Activated CD4-positive, alpha-beta T cell treated with anti-CD3 and anti-CD28 coated beads for 48 hours (primary cell): ENCODE measurements around the gene ERMP1.

Experiments used
- DNase-seq: peaks from one replicate; pipeline ENCODE4 v3.0.0-alpha.2; 2020

The ERMP1 gene

DNA sequence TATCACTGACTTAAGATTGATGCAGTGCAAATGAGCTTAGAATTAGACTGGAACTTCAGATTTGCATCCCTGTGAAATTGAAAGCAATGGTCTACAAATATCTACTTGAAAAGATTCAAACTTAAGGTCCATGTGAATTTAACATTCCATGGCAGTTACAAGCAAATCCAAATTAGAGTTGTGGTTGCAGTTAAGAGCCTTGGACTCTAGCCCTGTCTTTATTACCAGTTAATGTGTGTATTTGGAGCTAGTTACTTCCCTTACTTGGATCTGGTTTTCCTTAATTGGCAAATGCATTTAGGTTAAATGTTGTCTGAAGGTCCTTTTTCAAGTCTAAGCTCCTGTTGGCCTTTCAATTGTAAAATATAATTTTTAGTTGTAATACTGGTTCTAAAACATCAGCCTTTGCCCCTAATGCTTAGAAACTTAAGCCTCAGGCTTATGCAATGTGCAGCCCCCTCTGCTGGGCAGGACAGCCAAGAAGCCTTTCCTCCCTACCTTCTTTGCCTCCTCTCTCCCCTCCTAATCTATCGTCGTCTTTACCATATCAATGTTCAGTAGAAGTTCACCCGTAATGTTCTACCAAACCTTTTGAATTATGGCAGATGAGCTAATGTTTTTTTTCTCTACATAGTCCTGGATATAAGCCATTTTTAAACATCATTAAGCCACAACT lies 59.5 kb downstream of the ERMP1 start:
- DNase-seq, result no peak

DNA sequence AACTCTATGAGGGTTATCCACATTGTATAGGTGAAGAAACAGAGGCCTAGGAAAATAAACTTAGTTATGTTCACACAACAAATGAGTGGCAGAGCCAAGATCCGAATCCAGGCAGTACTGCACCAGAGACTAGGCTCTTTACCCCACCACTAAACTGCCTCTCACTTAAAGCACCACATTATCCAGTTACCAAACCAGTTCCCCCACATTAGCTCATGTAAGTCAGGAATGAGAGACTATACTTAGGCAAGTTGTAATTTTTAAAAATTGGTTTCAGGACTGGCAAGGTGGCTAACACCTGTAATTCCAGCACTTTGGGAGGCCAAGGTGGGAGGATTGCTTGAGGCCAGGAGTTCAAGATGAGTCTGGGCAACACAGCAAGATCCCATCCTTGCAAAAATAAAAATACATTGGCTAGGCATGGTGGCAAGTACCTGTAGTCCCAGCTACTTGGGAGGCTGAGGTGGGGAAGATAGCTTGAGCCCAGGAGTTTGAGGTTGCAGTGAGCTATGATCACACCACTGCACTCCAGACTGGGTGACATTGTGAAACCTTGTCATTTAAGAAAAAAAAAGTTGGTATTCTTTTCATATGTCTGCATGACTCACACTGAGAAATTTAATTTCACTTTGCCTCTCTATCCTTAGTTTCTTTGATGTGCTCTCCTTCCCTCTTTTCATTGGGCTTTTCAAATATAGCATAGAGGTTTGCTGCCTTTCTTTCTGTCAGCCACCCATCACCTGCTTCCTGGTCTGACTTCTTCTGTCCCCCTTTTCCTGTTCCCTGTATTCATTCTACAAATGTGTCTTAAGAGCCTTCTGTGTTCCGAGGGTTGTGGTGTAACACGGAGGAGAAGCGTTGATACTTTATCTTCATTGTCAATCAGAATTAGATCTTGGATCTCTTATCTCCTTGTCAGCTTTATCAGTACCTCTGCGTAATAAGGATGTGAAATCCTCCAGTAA lies 64.7 kb downstream of the ERMP1 start:
- DNase-seq, result peak; percentile 38

DNA sequence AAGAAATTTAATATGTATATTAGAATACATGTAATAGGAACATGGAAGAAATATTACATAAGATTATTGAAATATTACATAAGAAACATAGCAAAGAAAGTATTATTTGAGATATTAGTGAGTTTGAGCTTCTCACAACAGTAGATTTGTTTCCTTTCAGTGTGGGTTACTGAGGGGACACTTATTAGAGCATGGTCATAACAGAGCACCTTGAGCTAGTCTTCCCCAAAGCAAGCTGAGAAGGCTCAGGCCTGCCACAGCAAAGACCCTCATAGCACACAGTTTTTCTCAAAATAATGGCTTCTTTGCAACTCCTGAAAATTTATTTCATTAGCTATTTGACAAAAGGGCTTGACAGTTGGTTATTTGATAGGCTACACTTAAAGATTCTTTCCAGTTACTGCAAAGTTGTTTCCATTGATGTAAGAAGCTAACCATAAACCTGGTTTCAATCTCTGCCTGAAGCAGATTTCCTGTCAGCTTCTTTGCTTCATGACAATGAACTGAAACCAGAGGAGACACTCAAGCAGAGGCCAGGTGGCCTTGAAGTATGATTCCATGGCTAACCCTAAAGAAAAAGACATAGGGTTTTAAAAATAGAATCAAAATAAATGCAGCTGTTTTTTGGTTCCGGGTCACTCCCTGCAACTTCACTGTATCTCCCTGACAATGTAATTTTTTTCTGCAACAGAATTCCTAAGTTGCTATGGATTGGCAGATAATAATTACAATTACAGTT lies 68.6 kb downstream of the ERMP1 start:
- no peak for DNase-seq

DNA sequence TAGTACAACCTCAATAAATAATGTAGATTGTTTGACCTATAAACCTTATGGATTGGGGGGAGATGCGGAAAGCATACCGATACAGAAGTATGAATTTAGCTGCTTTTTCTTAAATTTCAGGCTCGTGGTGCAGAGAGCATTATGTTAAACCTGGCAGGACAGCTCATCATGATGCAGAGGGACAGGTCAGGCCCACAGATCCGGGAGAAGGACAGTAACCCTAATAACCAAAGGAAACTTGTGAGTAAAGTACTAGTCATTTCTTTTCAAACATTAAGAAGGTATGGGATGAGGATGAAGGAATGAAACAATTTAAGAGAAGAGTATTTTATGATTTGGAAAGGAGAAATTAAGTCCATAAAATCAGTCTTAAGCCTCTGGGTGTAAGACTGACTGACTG lies 70.5 kb downstream of the ERMP1 start:
- no peak for DNase-seq

DNA sequence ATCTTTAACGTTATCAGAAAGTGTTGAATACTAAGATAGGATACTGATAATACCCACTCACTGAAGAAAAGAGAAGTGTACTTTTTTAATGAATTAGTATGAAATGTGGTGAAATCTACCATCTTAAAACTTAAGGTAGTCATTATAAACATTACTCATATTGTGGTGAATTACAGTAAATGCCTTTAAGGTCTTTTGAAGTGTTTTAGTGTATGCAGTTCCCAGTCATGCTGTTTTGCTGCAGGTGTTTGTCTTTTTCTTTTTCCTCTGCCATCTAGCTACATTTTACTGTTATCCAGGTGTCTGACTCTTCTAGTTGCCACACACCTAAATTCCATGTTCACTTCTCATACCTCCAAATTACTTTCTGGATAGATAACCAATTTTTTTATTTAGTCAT lies 72.6 kb downstream of the ERMP1 start:
- DNase-seq, result no peak

DNA sequence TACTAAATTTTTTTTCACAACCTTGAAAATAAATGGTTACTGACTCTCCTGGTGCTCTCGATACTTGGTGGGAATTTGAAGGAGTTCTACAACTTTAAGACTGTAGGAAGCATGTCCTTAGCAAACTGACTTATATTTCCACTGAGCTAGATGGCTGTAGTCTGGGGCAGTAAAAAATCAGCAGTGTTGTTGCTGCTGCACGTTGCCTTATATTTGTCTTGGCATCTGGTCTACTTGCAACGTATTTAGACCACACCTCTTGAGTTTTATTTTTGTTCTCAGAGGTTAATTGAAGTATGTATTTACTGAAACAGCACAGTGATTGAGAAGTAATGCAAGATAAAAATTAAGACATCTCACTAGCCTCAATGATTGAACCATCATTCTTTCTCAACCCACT lies 76.3 kb downstream of the ERMP1 start:
- no peak for DNase-seq

DNA sequence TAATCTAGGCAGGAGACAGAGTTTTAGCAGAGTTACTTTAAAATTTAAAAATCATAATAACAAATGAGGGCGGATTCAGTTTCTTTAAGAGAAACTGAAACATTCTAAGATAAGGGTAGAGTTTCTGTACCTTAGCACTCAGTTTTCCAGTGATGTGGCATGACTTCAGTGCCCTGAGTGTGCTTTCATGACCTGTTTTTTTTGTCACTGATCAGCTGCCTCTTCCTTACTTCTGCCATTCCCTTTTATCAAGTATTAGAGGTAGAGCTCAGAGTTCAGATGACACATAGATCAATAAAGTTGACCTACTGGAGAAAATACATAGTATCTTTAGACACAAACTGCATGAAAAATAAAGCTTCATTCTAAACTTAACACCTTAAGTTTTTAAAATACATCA lies 82.3 kb downstream of the ERMP1 start:
- DNase-seq, result no peak

DNA sequence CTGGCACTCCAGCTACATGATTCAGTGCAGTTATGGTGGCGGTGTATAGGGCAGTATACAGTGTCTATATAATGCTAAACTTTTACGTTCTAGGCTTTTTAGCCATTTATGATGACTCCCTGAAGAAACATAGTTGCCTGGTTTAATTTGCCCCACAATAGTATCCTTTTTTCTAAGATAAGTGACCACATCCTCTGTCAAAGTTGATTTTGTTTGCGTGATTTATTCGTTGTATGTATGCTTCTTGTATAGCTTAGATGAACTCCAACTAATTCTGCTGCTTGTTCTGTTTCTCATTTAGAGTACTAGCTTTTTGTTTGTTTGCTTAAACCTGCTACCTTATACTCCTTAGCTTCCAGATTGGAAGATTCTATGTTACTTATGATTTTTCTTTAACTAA lies 83.6 kb downstream of the ERMP1 start:
- no peak for DNase-seq

DNA sequence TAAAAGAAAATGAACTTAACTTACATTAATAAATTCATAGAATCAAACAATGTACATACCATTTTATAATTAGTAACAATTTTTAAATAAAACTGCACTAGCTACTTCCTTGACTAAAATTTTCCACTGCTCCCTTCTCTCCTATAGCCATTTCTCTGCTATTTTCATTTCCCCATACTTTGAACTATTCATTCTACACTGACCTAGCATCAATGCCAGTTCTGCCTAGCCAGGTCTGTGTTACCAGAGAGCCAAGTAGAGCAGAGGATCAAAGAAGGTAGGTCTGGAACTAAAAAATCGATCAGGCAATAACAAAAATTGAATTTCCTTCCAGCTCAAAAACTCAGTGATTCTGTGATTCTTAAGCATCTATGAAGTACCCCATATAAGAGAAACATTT lies 84.5 kb downstream of the ERMP1 start:
- no peak for DNase-seq

DNA sequence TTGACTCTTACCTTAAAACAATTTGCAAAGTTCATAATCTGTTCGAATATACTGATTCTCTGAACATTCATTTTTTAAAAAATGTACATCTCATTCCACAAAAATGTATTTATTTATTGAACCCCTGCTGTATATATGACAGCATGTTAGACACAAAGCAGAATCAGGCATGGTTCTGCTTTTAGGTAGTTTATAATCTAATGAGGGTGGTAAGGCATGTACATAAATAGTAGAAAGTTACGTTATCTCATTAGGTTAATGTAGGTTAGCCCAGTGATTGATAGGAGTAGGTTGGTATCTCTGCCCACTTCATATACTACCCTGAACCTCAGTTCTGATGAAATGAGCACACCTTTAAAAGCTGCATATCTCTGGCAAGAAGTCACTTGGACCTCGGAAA lies 89.8 kb downstream of the ERMP1 start:
- DNase-seq, result no peak

DNA sequence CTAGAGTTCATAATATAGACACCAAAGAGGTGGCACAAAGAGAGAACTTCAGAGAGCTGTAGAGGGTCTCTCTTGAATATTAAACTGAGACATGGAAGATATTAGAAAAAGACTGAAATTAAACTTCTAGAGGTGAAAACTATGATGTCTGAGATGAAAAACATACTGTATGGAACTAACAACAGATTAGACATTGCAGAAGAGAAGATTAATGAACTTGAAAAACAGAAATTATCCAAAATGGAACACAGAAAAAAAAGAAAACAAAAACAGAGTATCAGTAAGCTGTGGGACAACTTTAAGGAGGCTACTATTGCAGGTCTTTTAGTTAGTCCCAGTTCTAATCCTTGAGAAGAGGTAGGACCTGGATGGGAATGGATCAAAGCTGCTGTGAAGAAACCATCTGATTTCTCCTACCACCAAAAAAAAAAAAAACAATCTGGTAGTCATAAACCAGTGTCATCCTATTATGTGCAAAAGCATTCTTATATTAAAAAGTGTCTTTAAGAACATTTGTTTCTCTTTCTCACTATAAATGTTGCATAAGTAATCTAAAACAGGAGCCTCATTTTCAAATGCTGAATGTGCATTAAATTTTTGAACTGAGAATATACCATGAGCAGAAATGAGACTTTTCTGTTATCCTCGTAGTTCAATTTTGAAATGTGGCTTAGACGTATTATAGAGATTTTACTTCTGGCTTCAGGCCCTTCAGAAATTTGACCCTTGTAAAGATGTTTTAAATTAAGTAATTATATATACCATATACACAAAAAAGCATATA lies 96.2 kb downstream of the ERMP1 start:
- DNase-seq, result no peak

DNA sequence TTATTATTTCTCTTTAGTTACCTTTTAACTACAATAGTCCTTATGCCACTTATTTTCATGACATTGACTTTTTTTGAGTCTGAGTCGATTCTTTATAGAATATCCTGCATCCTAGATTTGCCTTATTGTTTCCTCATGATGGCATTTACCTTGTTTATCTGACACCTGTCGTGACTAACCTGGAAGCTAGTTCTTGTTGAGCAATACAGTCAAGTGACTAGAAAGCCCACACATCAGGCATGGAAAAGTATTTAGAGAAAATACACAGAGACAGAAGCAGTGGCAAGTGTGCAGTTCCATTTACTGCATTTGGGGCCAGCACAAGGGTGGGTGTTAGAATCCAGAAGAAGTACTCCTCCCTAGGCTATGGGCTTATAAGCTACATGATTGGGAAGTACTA lies 97.8 kb downstream of the ERMP1 start:
- DNase-seq, result no peak
